ENCODE data around the gene CEP85L.

Gene CEP85L

DNA sequence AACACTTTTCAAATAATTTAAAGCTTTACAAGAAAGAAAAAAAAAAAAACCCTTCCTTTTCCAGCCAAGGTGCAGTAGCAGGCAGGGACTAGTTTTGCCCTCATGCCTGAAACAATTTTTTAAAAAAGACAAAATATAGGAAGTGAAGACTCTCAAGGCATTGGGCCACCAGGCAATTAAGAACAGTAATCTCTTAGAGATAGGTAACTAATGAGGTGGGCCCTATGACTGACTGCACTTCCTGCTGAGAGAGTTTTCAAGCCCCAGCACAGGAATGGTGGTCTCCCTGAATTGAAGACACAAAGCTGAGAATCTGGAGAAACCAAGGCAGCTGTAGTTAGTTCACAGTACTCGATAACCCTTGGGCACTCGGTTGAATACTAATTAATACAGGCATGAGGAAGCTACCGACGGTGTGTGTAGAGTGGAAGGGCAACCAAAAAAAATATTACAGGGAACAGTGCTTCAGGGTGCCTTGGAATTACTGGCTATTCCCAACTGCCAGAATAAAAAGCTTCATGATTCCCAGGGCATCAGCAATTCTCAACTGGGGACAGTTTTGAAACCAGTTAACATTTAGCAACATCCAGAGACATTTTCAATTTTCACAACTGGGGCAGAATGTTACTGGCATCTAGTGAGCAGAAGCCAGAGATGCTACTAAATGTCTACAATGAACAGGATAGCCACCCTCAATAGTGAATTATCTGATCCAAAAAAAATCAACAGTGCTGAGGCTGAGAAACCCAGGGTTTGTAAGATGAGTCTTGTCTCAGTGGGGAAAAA, 139.3 kb downstream of the CEP85L start:
- Histone ChIP-seq H3K36me3 (ENCODE audit: control insufficient read depth, insufficient read depth, low read length) (no peaks in the 10 kb centered on the region), H3K4me3 (replicated peaks; ENCODE audit: low read depth, low read length) (no peak overlapping the region), H3K27me3 (replicated peaks; ENCODE audit: control insufficient read depth, insufficient read depth, low read length) (no peaks in the 10 kb centered on the region)
- TF ChIP-seq, protein P1, sequence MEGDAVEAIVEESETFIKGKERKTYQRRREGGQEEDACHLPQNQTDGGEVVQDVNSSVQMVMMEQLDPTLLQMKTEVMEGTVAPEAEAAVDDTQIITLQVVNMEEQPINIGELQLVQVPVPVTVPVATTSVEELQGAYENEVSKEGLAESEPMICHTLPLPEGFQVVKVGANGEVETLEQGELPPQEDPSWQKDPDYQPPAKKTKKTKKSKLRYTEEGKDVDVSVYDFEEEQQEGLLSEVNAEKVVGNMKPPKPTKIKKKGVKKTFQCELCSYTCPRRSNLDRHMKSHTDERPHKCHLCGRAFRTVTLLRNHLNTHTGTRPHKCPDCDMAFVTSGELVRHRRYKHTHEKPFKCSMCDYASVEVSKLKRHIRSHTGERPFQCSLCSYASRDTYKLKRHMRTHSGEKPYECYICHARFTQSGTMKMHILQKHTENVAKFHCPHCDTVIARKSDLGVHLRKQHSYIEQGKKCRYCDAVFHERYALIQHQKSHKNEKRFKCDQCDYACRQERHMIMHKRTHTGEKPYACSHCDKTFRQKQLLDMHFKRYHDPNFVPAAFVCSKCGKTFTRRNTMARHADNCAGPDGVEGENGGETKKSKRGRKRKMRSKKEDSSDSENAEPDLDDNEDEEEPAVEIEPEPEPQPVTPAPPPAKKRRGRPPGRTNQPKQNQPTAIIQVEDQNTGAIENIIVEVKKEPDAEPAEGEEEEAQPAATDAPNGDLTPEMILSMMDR (IDR thresholded peaks at IDR 0.05; ENCODE audit: insufficient read depth, low read length, poor library complexity, severe bottlenecking), result no peak
- DNase-seq (ENCODE audit: extremely low read depth, insufficient read length), result no peak

DNA sequence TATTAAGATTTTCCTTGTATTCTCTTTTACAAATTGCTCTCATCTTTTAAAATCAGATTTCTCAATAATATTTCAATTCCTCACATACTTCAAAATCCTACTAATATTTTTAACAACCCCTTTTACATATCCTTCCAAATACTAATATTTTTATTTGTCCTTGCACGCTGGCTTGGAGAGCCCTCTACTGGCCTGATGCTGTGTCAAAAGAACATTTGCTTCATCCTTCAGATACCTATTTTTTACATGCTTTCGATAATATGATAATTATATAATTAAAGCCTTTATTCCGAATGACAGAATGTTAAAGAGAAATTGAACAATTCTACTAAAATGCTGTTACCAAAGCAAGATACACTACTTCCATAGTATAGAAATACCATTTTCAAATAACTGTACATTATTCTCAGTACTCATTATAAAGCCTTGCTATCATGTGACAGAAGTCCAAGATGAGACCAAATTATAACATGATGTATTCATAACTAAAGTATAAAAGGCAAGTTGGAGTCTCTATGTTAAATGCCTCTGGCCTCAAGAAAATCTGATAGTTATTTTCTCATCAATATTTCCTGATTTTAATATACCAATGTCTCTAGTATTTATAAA, 142.3 kb downstream of the CEP85L start:
- Histone ChIP-seq H3K27me3 (replicated peaks; ENCODE audit: control insufficient read depth, insufficient read depth, low read length) (no peaks in the 10 kb centered on the region), H3K36me3 (ENCODE audit: control insufficient read depth, insufficient read depth, low read length) (no peaks in the 10 kb centered on the region), H3K4me3 (replicated peaks; ENCODE audit: low read depth, low read length) (no peak overlapping the region)
- TF ChIP-seq, protein P1 (IDR thresholded peaks at IDR 0.05; ENCODE audit: insufficient read depth, low read length, poor library complexity, severe bottlenecking), result peak; percentile 66
- DNase-seq (ENCODE audit: extremely low read depth, insufficient read length), result no peak

DNA sequence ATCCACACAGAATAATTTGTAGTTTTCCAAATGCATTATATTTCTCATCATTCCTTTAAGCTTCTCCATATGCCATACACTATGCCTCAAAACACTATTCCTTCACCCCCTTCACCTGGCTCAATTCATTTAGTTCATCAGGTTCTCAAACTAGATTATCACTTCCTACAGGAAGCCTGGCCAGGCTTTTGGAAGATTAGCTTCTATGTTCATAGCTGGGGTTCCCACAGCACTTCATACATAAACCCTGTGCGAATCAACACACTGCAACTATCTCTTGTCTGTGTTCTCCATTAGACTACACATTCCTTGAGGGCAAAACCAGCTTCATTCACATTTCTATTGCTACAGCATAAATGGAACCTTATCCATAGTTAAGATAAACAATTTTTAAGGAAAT, 143.8 kb downstream of the CEP85L start:
- no peak for DNase-seq (ENCODE audit: extremely low read depth, insufficient read length)
- TF ChIP-seq, protein P1 (IDR thresholded peaks at IDR 0.05; ENCODE audit: insufficient read depth, low read length, poor library complexity, severe bottlenecking), result no peak
- no peaks in the 10 kb centered on the region for H3K27me3 ChIP-seq (replicated peaks; ENCODE audit: control insufficient read depth, insufficient read depth, low read length)
- H3K4me3 ChIP-seq (replicated peaks; ENCODE audit: low read depth, low read length), result no peak overlapping the region
- H3K36me3 ChIP-seq (ENCODE audit: control insufficient read depth, insufficient read depth, low read length), result no peaks in the 10 kb centered on the region

DNA sequence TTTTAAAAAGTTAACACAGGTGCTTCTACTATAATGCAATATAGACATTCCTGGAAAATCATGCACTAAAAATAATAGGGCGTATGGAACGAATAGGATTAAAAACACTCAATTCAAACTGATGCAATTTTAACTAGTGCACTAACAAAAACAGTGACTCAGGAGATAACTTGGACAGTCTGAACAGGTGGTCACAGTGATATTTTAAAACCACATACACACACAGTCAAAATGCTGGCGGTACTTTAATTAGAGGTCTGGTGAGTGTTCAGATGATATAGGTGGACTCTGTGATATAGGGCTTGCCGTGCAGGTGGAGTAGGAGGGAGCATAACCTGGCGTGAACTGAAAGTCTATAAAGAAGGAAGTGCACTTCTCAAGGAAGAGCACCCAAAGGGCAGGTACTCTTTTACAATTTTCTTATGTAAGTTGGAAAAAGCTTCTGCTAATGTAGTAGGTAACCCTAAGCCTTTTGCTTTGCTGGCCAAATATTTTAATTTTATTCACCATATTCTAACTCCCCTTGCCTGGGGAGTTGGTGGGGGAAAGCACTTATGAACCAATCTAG, 145.2 kb downstream of the CEP85L start:
- DNase-seq (ENCODE audit: extremely low read depth, insufficient read length), result no peak
- TF ChIP-seq, protein P1 (IDR thresholded peaks at IDR 0.05; ENCODE audit: insufficient read depth, low read length, poor library complexity, severe bottlenecking), result no peak

DNA sequence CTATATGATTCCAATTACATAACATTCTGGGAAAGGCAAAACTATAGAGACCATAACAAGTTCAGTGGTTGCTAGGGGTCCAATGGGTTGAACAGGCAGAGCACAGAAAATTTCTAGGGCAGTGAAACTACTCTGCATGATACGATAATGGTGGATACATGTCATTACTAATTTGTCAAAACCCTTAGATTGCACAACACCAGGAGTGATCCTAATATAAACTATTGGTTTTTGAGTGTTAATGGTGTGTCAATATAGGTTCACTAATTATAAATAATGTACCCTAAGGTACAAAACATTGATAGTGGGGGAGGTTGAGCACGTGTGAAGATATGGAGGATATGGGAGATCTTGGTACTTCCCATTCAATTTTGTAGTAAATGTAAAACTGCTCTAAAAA, 145.7 kb downstream of the CEP85L start:
- Histone ChIP-seq H3K36me3 (ENCODE audit: control insufficient read depth, insufficient read depth, low read length) (no peaks in the 10 kb centered on the region), H3K4me3 (replicated peaks; ENCODE audit: low read depth, low read length) (no peak overlapping the region), H3K27me3 (replicated peaks; ENCODE audit: control insufficient read depth, insufficient read depth, low read length) (no peaks in the 10 kb centered on the region)
- DNase-seq (ENCODE audit: extremely low read depth, insufficient read length), result no peak
- TF ChIP-seq, protein P1 (IDR thresholded peaks at IDR 0.05; ENCODE audit: insufficient read depth, low read length, poor library complexity, severe bottlenecking), result no peak

More for the DNA sequence above, 145.2 kb downstream of the CEP85L start:
- H3K36me3 ChIP-seq (ENCODE audit: control insufficient read depth, insufficient read depth, low read length), result no peaks in the 10 kb centered on the region
- no peaks in the 10 kb centered on the region for H3K27me3 ChIP-seq (replicated peaks; ENCODE audit: control insufficient read depth, insufficient read depth, low read length)
- H3K4me3 ChIP-seq (replicated peaks; ENCODE audit: low read depth, low read length), result no peak overlapping the region
